Measurements from ENCODE around the gene SORCS2.

The SORCS2 gene

DNA sequence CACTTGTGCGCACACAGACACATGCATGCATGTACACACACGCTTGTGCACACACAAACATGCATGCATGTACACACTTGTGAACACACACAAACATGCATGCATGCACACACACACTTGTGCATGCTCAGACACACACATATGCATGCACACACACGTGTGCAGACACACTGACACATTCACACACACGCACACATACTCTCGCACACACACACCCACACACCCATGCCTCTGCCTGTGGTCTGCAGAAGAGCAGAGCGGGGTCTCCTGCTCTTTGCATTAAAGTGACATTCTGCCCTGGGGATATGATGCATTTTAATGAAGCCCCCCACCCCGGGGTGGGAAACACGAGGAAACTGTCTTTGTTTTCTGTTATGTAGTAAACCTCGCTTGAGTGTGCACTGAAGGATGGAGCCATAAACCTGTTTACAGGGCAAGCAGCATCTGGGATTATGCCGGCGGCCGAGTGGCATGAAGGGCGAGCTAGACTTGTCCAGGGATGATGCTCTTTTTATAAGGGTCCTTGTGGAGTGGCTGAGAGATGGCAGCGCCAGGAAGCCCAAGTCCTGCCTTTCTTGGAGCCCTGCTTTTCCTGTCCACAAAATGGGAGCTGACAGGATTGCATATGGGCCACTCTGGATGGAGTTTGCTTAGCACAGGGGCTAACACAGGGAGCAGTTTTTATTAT is 224.6 kb downstream of the SORCS2 start:
- H3K4me3 ChIP-seq (ENCODE audit: low read depth, low read length) = no peak overlapping the region
- no peak for TF ChIP-seq CTCF (IDR thresholded peaks at IDR 0.05; ENCODE audit: low read depth, low read length)

DNA sequence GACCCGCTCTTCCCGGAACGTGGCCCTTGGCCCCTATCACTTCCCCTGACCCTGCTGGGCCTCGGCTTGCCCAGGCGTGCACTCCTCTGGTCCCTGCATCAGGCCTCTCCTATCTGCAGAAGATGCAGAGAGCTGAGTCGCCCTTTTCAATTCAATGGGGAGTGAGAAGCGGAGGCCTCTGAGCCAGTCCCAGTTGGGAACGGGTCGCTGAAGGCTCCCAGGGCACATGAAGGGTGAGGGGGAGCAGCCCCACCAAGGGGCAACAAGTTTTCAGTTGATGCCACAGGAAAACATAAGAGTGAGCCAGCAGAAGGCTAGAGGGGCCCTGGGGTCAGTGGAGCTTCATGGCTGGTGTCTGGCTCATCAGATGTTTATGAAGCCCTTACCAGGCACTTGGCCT is 225.3 kb downstream of the SORCS2 start:
- TF ChIP-seq CTCF (IDR thresholded peaks at IDR 0.05; ENCODE audit: low read depth, low read length) = no peak
- H3K4me3 ChIP-seq (ENCODE audit: low read depth, low read length) = no peak overlapping the region

- TF ChIP-seq CTCF (IDR thresholded peaks at IDR 0.05; ENCODE audit: low read depth, low read length) = no peak
- no peak overlapping the region for H3K4me3 ChIP-seq (ENCODE audit: low read depth, low read length)
These were observed 226.0 kb downstream of the SORCS2 start for GRCh38 chr4:7418131-7418943.

DNA sequence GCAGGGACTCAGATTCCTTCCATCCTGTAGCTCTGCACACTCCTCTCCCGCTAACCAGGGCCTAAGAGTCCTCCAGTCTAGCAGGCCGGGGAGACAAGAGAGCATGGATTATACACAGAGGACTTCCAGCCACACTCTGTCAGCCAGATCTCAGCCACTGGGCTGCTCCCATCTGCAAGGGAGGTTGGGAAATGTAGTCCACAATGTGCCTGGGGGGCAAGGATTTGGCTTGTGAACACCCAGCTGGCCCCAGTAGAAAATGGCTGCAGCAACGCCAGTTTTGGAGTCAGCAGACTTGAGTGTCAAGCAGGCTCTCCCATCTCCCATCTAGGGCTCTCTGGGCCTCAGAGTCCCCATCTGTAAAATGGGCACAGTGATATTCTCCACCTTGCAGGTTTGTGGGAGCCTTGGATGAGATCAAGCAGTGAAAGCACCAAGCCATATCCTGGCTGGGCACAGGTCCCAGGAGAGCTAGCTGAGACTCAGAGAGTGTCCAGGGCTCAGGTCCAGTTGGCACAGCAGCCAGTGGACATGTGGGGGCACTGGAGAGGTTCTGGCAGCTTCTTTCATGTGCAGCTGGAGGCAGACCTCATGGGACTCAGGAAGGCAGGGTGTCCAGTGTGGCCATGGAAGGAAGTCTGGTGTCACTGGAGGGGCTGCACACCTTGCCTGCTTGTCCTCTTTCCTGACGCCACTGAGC is 227.8 kb downstream of the SORCS2 start:
- H3K4me3 ChIP-seq (ENCODE audit: low read depth, low read length) = no peak overlapping the region
- no peak for TF ChIP-seq CTCF (IDR thresholded peaks at IDR 0.05; ENCODE audit: low read depth, low read length)

DNA sequence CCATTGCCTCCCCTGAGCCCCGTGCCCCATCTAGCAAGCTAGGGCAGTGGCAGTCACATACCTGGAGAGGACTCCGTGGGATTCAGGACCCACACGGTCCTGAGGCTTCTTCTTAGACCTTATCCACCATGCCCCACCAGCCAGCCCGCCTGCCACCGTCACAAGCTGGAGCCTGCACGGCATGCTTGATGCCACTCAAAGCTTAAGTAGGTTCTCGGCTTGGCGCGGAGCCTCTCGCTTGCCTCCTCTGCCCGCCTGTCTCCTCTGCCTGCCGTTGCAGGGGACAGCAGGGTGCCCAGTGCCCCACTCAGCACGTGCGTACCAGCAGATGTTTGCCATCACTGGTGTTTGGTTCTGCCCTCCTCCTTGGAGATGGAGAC is 228.3 kb downstream of the SORCS2 start:
- H3K4me3 ChIP-seq (ENCODE audit: low read depth, low read length) = no peak overlapping the region
- no peak for TF ChIP-seq CTCF (IDR thresholded peaks at IDR 0.05; ENCODE audit: low read depth, low read length)

- H3K4me3 ChIP-seq (ENCODE audit: low read depth, low read length) = no peak overlapping the region
- TF ChIP-seq CTCF (IDR thresholded peaks at IDR 0.05; ENCODE audit: low read depth, low read length) = no peak
These were observed 229.2 kb downstream of the SORCS2 start for GRCh38 chr4:7421356-7422150.

Measured in WI38 (cell line).